Mucosa of descending colon (tissue), 3 donors: ENCODE results near the gene FGFRL1. TPM values are rescaled to one million over a fixed set of nuclear protein-coding genes. Genes with fewer than 3 reads are reported as not detected.
A peak's percentile ranks its signal among the peaks of the same experiment; 100 is the strongest.
"Not testable (repeated sequence)": the region's sequence is repeated elsewhere in the genome, so short reads cannot be mapped to it uniquely, and the experiment has no call there.

Source experiments
- ATAC-seq: fragments of 200-7000 bp; cut with Tn5 transposase; one replicate; pipeline ENCODE4 v1.9.1; 2020; ENCODE audit warnings: mild to moderate bottlenecking, moderate library complexity
- DNase-seq, 3 donors: peaks; one replicate each; pipeline ENCODE4 v3.0.0-alpha.2; 2020
- H3K36me3 ChIP-seq: fragments of 200-600 bp; one replicate; pipeline ENCODE4 v1.8.0; 2021; ENCODE audit warnings: low read depth, mild to moderate bottlenecking
- H3K4me1 ChIP-seq: fragments of 200-600 bp; one replicate; pipeline ENCODE4 v1.8.0; 2021; ENCODE audit warnings: low read depth, mild to moderate bottlenecking
- H3K4me3 ChIP-seq: fragments of 200-600 bp; one replicate; pipeline ENCODE4 v1.8.0; 2021; ENCODE audit warnings: mild to moderate bottlenecking
- H3K9me3 ChIP-seq: fragments of 200-600 bp; one replicate; pipeline ENCODE4 v1.8.0; 2021; ENCODE audit warnings: mild to moderate bottlenecking
- CTCF ChIP-seq: fragments of 200-600 bp; IDR thresholded peaks from one replicate; pipeline ENCODE4 v1.8.0; 2022; ENCODE audit warnings: antibody characterized with exemption, mild to moderate bottlenecking
- intact Hi-C, 2 donors: fragments of 100-400 bp; cut with DNase I in 1 of 2; cut with micrococcal nuclease in 1 of 2; formaldehyde crosslinking; loops; one replicate each; pipeline versions ENCODE4 v1.11.0 to v1.11.1; 2022; cut with DNase I, micrococcal nuclease
- total RNA-seq, 3 donors: library from RNA; stranded (reverse); fragmentation: NEBNext Ultra II Directional in 2 of 3; extraction: Animal tissue kit (Norgen Biotek cat#: 25700) in 2 of 3; gene quantifications; one replicate each; pipeline versions ENCODE4 v1.2.1 to v1.2.4, GENCODE V29; 2021 to 2023
- donor health status: DM: no; HTN: no; CAD: no; lungs with moderate emphysema.
- donor health status: DM: no; HTN: no; CAD: no.
- donor health status: DM: no; HTN: yes; CAD: no.

FGFRL1 gene
- total RNA-seq, 3 donors from 2014 or later = 14.7 to 19.3 (median 16.9) TPM

DNA sequence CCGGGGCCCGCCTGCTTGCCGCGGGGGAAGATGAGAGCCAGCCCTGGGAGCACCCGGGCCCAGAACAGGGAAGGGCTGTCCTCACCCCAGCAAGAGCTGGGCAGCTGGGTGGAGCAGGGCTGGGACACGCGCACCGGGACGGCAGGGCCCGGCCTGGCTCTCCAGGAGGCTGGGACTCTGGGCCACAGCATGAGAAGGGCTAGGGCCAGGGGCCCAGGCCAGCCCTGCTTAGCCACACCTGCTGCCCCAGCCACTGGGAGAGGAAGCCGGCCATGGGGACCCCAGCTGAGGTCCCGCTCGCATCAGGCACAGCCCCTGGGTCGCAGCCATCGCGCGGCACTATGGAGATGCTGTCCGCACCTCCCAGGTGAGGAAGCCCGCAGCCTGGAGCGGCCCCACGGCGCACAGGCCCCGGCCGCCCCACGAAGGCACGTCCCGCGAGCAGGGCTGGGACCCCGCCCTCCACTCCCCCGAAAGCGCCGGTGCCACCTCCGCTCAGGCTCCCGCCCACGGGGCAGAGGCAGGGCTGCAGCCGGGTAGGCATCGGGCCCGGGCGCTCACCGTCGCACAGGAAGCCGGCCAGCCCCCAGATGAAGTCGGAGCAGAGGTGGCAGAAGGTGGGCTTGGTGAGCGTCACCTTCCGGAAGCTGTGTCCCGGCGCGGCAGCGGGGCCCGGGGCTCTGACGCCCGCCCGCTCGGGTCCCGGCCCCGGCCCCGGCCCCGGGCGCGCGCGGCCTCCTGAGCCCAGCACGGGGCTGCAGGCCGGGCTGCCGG lies 38.6 kb upstream of the FGFRL1 start:
- peak; percentile 54 to 75 (median 75) for DNase-seq
- H3K9me3 ChIP-seq = no peaks in the 10 kb centered on the region
- intact Hi-C loops = no loop called here
- peak; percentile 47 for ATAC-seq
- H3K4me1 ChIP-seq = peaks cover 31% of the 10 kb centered on the region
- H3K36me3 ChIP-seq = no peaks in the 10 kb centered on the region
- H3K4me3 ChIP-seq = peak overlapping the region; percentile 72
- TF ChIP-seq CTCF = no peak

GRCh38 chr4:973431-974397 lies 37.7 kb upstream of the FGFRL1 start, which contains the start of gene DGKQ:
DGKQ (minus strand) TSS chr4:973569; CDS start chr4:973482, 87 bp downstream.
- no peaks in the 10 kb centered on the region for H3K36me3 ChIP-seq
- peak; percentile 89 to 93 (median 90) for DNase-seq
- no peak for TF ChIP-seq CTCF
- intact Hi-C loops = no loop called here
- peaks cover 31% of the 10 kb centered on the region for H3K4me1 ChIP-seq
- ATAC-seq = peak; percentile 78
- H3K4me3 ChIP-seq = peak within 1 kb of the TSS; percentile 72
- H3K9me3 ChIP-seq = no peaks in the 10 kb centered on the region

DNA sequence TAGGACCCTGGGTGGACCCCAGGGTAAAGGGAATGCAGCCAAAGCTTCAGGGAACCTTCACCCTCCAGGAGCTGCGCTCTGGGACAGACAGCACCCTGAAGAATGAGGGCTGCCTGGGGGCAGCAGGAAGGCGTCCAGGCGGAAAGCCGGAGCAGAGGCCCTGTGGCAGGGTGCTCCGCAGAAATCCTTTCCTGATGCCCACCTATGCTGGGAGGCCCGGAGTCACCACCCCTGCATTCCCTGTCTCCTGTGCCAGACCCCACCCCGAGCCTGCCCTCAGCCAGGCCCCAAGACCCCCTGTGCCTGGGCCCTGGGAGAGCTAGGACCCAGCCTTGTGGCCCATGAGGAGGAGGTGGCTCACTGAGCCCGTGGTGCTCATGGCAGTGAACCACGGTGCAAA lies 36.8 kb upstream of the FGFRL1 start:
- DNase-seq = no peak
- Histone ChIP-seq H3K9me3 (no peaks in the 10 kb centered on the region), H3K36me3 (no peaks in the 10 kb centered on the region), H3K4me3 (no peak overlapping the region), H3K4me1 (peaks cover 28% of the 10 kb centered on the region)
- no peak for ATAC-seq
- intact Hi-C loops = no loop called here
- no peak for TF ChIP-seq CTCF

- peaks cover 17% of the 10 kb centered on the region for H3K4me1 ChIP-seq
- DNase-seq, H3K9me3 ChIP-seq, H3K36me3 ChIP-seq, intact Hi-C loops, ATAC-seq, H3K4me3 ChIP-seq: not testable (repeated sequence)
Observed at GRCh38 chr4:976016-976415, 35.4 kb upstream of the FGFRL1 start.

- no peak for TF ChIP-seq CTCF
- DNase-seq (no peak), ATAC-seq (no peak)
- H3K9me3 ChIP-seq = no peaks in the 10 kb centered on the region
- no peak overlapping the region for H3K4me3 ChIP-seq
- no peaks in the 10 kb centered on the region for H3K4me1 ChIP-seq
- H3K36me3 ChIP-seq = no peaks in the 10 kb centered on the region
- intact Hi-C loops = no loop called here
Observed at GRCh38 chr4:978957-979701, 32.3 kb upstream of the FGFRL1 start.
